WTC11 (cell line): ENCODE measurements around the gene SLC34A1. TPM values are rescaled to one million over a fixed set of nuclear protein-coding genes. Genes with fewer than 3 reads are reported as not detected.

ENCODE experiments used
- ATAC-seq: fragments of 200-7000 bp; cut with Tn5 transposase; 2 replicates; pipeline ENCODE4 v1.10.0; 2021; ENCODE audit warnings: mild to moderate bottlenecking, moderate library complexity
- CTCF ChIA-PET: fragments of 300-600 bp; sonication (Branson Sonifier 250); formaldehyde crosslinking; loops from one replicate; lab custom pipeline; 2021; ENCODE audit warnings: antibody characterized with exemption; lab: Charles Lee
- POLR2A ChIA-PET: fragments of 350-600 bp; sonication (Branson Sonifier 250); formaldehyde crosslinking; loops from one replicate; lab custom pipeline; 2021; ENCODE audit warnings: antibody characterized with exemption; lab: Charles Lee
- DNase-seq: peaks from one replicate; pipeline ENCODE4 v3.0.0; 2021; ENCODE audit warnings: low spot score
- H3K27ac Mint-ChIP-seq: 2 replicates; pipeline ENCODE4 v1.8.0; 2021; ENCODE audit warnings: mixed read lengths
- H3K27me3 Mint-ChIP-seq: 2 replicates; pipeline ENCODE4 v1.8.0; 2021; ENCODE audit warnings: low read depth, mild to moderate bottlenecking, moderate library complexity, mixed read lengths
- H3K36me3 Mint-ChIP-seq: 2 replicates; pipeline ENCODE4 v1.8.0; 2021; ENCODE audit warnings: mixed read lengths
- H3K4me1 Mint-ChIP-seq: 2 replicates; pipeline ENCODE4 v1.8.0; 2022; ENCODE audit warnings: mixed read lengths
- H3K4me3 Mint-ChIP-seq: 2 replicates; pipeline ENCODE4 v1.8.0; 2021; ENCODE audit warnings: mild to moderate bottlenecking, moderate library complexity, mixed read lengths
- H3K9me3 Mint-ChIP-seq: 2 replicates; pipeline ENCODE4 v1.8.0; 2021; ENCODE audit warnings: mixed read lengths
- ATF1 ChIP-seq: sonication (generic); formaldehyde crosslinking; IDR thresholded peaks from 2 replicates; pipeline ENCODE4 v1.8.1; 2023; ENCODE audit warnings: mild to moderate bottlenecking, moderate library complexity, missing genetic modification reagents
- ESRRA ChIP-seq: sonication (generic); formaldehyde crosslinking; IDR thresholded peaks from 2 replicates; pipeline ENCODE4 v1.8.1; 2022; ENCODE audit warnings: mild to moderate bottlenecking, missing genetic modification reagents, borderline replicate concordance
- ETV6 ChIP-seq: sonication (generic); formaldehyde crosslinking; IDR thresholded peaks from 2 replicates; pipeline ENCODE4 v1.8.1; 2022; ENCODE audit warnings: mild to moderate bottlenecking, missing genetic modification reagents
- FOXP1 ChIP-seq: sonication (generic); formaldehyde crosslinking; IDR thresholded peaks from 2 replicates; pipeline ENCODE4 v1.8.0; 2022; ENCODE audit warnings: missing genetic modification reagents, mild to moderate bottlenecking, moderate library complexity, borderline replicate concordance
- FOXP4 ChIP-seq: sonication (generic); formaldehyde crosslinking; IDR thresholded peaks from 2 replicates; pipeline ENCODE4 v1.8.0; 2022; ENCODE audit warnings: mild to moderate bottlenecking, missing genetic modification reagents
- IRF2 ChIP-seq: sonication (generic); formaldehyde crosslinking; IDR thresholded peaks from 2 replicates; pipeline ENCODE4 v1.8.0; 2022; ENCODE audit warnings: low read depth, missing genetic modification reagents, borderline replicate concordance
- JAZF1 ChIP-seq: fragments of 250-450 bp; sonication (Bioruptor Pico); IDR thresholded peaks from 2 replicates; pipeline ENCODE4 v1.9.0; 2021; ENCODE audit warnings: moderate library complexity, mild to moderate bottlenecking, inconsistent platforms
- JUN ChIP-seq: sonication (generic); formaldehyde crosslinking; IDR thresholded peaks from 2 replicates; pipeline ENCODE4 v1.8.0; 2023; ENCODE audit warnings: mild to moderate bottlenecking, missing genetic modification reagents
- MYBL2 ChIP-seq: sonication (generic); formaldehyde crosslinking; IDR thresholded peaks from 2 replicates; pipeline ENCODE4 v1.8.1; 2023; ENCODE audit warnings: mild to moderate bottlenecking, moderate library complexity, missing genetic modification reagents
- NFATC4 ChIP-seq: fragments of 250-450 bp; sonication (Bioruptor Pico); IDR thresholded peaks from 2 replicates; pipeline ENCODE4 v1.9.0; 2021; ENCODE audit warnings: mild to moderate bottlenecking
- NFYB ChIP-seq: sonication (generic); formaldehyde crosslinking; conservative IDR thresholded peaks from 2 replicates; pipeline ENCODE4 v1.8.0; 2022; ENCODE audit warnings: low read depth, missing genetic modification reagents
- PREB ChIP-seq: sonication (generic); formaldehyde crosslinking; IDR thresholded peaks from 2 replicates; pipeline ENCODE4 v1.8.1; 2022; ENCODE audit warnings: mild to moderate bottlenecking, missing genetic modification reagents, moderate library complexity, borderline replicate concordance
- RORB ChIP-seq: fragments of 250-450 bp; sonication (Bioruptor Pico); IDR thresholded peaks from 2 replicates; pipeline ENCODE4 v1.9.0; 2021; ENCODE audit warnings: mild to moderate bottlenecking
- SMAD3 ChIP-seq: sonication (generic); formaldehyde crosslinking; IDR thresholded peaks from 2 replicates; pipeline ENCODE4 v1.8.0; 2022; ENCODE audit warnings: missing genetic modification reagents, mild to moderate bottlenecking, borderline replicate concordance
- SOX15 ChIP-seq: fragments of 250-450 bp; sonication (Bioruptor Pico); IDR thresholded peaks from 2 replicates; pipeline ENCODE4 v1.9.0; 2021; ENCODE audit warnings: mild to moderate bottlenecking
- SP1 ChIP-seq: sonication (generic); formaldehyde crosslinking; conservative IDR thresholded peaks from 2 replicates; pipeline ENCODE4 v1.8.1; 2022; ENCODE audit warnings: missing genetic modification reagents
- TEAD4 ChIP-seq: sonication (generic); formaldehyde crosslinking; IDR thresholded peaks from 2 replicates; pipeline ENCODE4 v1.8.0; 2022; ENCODE audit warnings: mild to moderate bottlenecking, missing genetic modification reagents
- USF2 ChIP-seq: sonication (generic); formaldehyde crosslinking; IDR thresholded peaks from 2 replicates; pipeline ENCODE4 v1.8.1; 2023; ENCODE audit warnings: mild to moderate bottlenecking, missing genetic modification reagents, moderate library complexity
- ZMAT4 ChIP-seq: fragments of 250-450 bp; sonication (Bioruptor Pico); IDR thresholded peaks from 2 replicates; pipeline ENCODE4 v1.9.0; 2021; ENCODE audit warnings: mild to moderate bottlenecking
- ZNF121 ChIP-seq: sonication (generic); formaldehyde crosslinking; IDR thresholded peaks from 2 replicates; pipeline ENCODE4 v1.8.0; 2023; ENCODE audit warnings: missing genetic modification reagents
- ZNF317 ChIP-seq: sonication (generic); formaldehyde crosslinking; IDR thresholded peaks from 2 replicates; pipeline ENCODE4 v1.8.1; 2023; ENCODE audit warnings: low read depth, mild to moderate bottlenecking, moderate library complexity, missing genetic modification reagents, borderline replicate concordance
- ZNF671 ChIP-seq: fragments of 250-450 bp; sonication (Bioruptor Pico); IDR thresholded peaks from 2 replicates; pipeline ENCODE4 v1.8.0; 2021; ENCODE audit warnings: mild to moderate bottlenecking
- ZSCAN18 ChIP-seq: fragments of 250-450 bp; sonication (Bioruptor Pico); IDR thresholded peaks from 2 replicates; pipeline ENCODE4 v2.1.2; 2022; ENCODE audit warnings: mild to moderate bottlenecking, moderate library complexity
- total RNA-seq: library from RNA; stranded (reverse); gene quantifications from 3 replicates; pipeline ENCODE4 v1.2.3, GENCODE V29; 2021

Gene SLC34A1
- total RNA-seq, 1 experiment from 2014 or later, result not detected

- Mint-ChIP-seq H3K4me3 (peak overlapping the region; percentile 98), H3K27me3 (peaks cover 23% of the 10 kb centered on the region), H3K4me1 (peaks cover 32% of the 10 kb centered on the region), H3K36me3 (peaks cover 18% of the 10 kb centered on the region), H3K27ac (peak overlapping the region; percentile 100), H3K9me3 (peaks cover 14% of the 10 kb centered on the region)
- CTCF ChIA-PET, result interaction anchor here (0.8 to 4.7 kb wide), 8 partner anchors 9 to 104 kb away, joined by 3 to 51 read pairs (median 6); no protein-coding TSS in a partner anchor
- ATAC-seq, result no peak
- POLR2A ChIA-PET, result interaction anchor here (1.2 to 2.1 kb wide), 3 partner anchors 14 to 105 kb away, joined by 4 to 8 read pairs (median 6); no protein-coding TSS in a partner anchor
- DNase-seq, result no peak
- TF ChIP-seq ZNF671 (CRISPR knock-in tag) (no peak), IRF2 (CRISPR knock-in tag) (no peak), SMAD3 (CRISPR knock-in tag) (no peak), ATF1 (CRISPR knock-in tag) (no peak), JUN (CRISPR knock-in tag) (no peak), RORB (no peak), JAZF1 (CRISPR knock-in tag) (no peak), SP1 (no peak), PREB (CRISPR knock-in tag) (no peak), TEAD4 (CRISPR knock-in tag) (no peak), ZSCAN18 (no peak), SOX15 (CRISPR knock-in tag) (no peak), FOXP1 (CRISPR knock-in tag) (no peak), ETV6 (CRISPR knock-in tag) (no peak)
Observed at GRCh38 chr5:177350776-177351391, 33.4 kb upstream of the SLC34A1 start.

- DNase-seq (peak; percentile 90), ATAC-seq (peak; percentile 98)
- ChIA-PET CTCF (interaction anchor here (0.7 to 4.7 kb wide), 18 partner anchors 9 to 149 kb away, joined by 3 to 51 read pairs (median 6); no protein-coding TSS in a partner anchor), POLR2A (interaction anchor here (0.6 to 2.1 kb wide), 9 partner anchors 8 to 415 kb away, joined by 3 to 10 read pairs (median 4); partner anchors contain the start of genes GRK6 and PDLIM7)
- Mint-ChIP-seq H3K36me3 (peaks cover 15% of the 10 kb centered on the region), H3K4me3 (peak within 1 kb of the TSS; percentile 98), H3K27me3 (peaks cover 28% of the 10 kb centered on the region), H3K27ac (peak within 1 kb of the TSS; percentile 100), H3K9me3 (peaks cover 14% of the 10 kb centered on the region), H3K4me1 (peaks cover 32% of the 10 kb centered on the region)
- TF ChIP-seq NFYB (CRISPR knock-in tag), result peak; percentile 99
- no peak for TF ChIP-seq FOXP4 (CRISPR knock-in tag)
- TF ChIP-seq ZNF317 (CRISPR knock-in tag), result no peak
- peak; percentile 62; the same call in 1 of the 2 replicates for TF ChIP-seq SMAD3 (CRISPR knock-in tag)
- no peak for TF ChIP-seq ZMAT4 (CRISPR knock-in tag)
- no peak for TF ChIP-seq IRF2 (CRISPR knock-in tag)
- TF ChIP-seq ZNF121 (CRISPR knock-in tag), result no peak
- no peak for TF ChIP-seq NFATC4 (CRISPR knock-in tag)
- peak; percentile 66; the same call in 1 of the 2 replicates for TF ChIP-seq ESRRA (CRISPR knock-in tag)
- TF ChIP-seq MYBL2 (CRISPR knock-in tag), result peak; percentile 66; the same call in 1 of the 2 replicates
- TF ChIP-seq USF2 (CRISPR knock-in tag), result peak; percentile 50; the same call in 1 of the 2 replicates
Observed at GRCh38 chr5:177351392-177352329, 32.6 kb upstream of the SLC34A1 start, which contains the start of gene LMAN2. Gene LMAN2, minus strand, starts transcription at chr5:177351668. Its CDS starts 21 bp downstream, at chr5:177351647.
